GM12878 (cell line): ENCODE data around the gene CPHXL.

Experiments used
- ATF2 ChIP-seq: IDR thresholded peaks from 2 replicates; pipeline ENCODE4 v1.6.1; 2012; ENCODE audit warnings: low read length, inconsistent platforms
- CEBPZ ChIP-seq: fragments of 150-350 bp; IDR thresholded peaks from 2 replicates; pipeline ENCODE4 v1.6.1; 2016; ENCODE audit warnings: low read depth, low read length
- CTCF ChIP-seq, 3 experiments: IDR thresholded peaks in 2 of 3; conservative IDR thresholded peaks in 1 of 3; 2 replicates each; pipeline ENCODE4 v1.5.1; 2011; ENCODE audit warnings: low read depth in 3 of 3, low read length in 3 of 3, mild to moderate bottlenecking in 3 of 3, control low read depth in 2 of 3, moderate library complexity in 2 of 3, inconsistent platforms in 1 of 3, mixed read lengths in 1 of 3; ENCODE audit not compliant: control insufficient read depth in 2 of 3, insufficient read depth in 1 of 3; ENCODE audit errors: extremely low read depth in 1 of 3
- NR2C2 ChIP-seq: IDR thresholded peaks from 2 replicates; pipeline ENCODE4 v1.6.1; 2011; ENCODE audit warnings: borderline replicate concordance, low read depth; ENCODE audit not compliant: control insufficient read depth, insufficient read length
- NRF1 ChIP-seq: conservative IDR thresholded peaks from 2 replicates; pipeline ENCODE4 v1.6.1; 2011; ENCODE audit warnings: mild to moderate bottlenecking, low read depth, low read length, improper control_type of control experiment
- PAX8 ChIP-seq: fragments of 450-650 bp; IDR thresholded peaks from 2 replicates; pipeline ENCODE4 v1.6.1; 2017; ENCODE audit warnings: mild to moderate bottlenecking, moderate library complexity
- POLR2AphosphoS5 ChIP-seq: IDR thresholded peaks from 2 replicates; pipeline ENCODE4 v1.6.1; 2011; ENCODE audit warnings: mild to moderate bottlenecking, low read length, inconsistent platforms
- RB1 ChIP-seq: fragments of 450-650 bp; formaldehyde crosslinking; IDR thresholded peaks from 2 replicates; pipeline ENCODE4 v1.6.1; 2017; ENCODE audit warnings: mild to moderate bottlenecking, borderline replicate concordance
- REST ChIP-seq: IDR thresholded peaks from 2 replicates; pipeline ENCODE4 v1.6.1; 2012; ENCODE audit warnings: mild to moderate bottlenecking, low read depth, low read length
- SP1 ChIP-seq: IDR thresholded peaks from one replicate; pipeline ENCODE4 v1.6.1; 2011; ENCODE audit warnings: low read depth, low read length
- ZBTB33 ChIP-seq: fragments of 450-650 bp; IDR thresholded peaks from 2 replicates; pipeline ENCODE4 v1.6.1; 2017; ENCODE audit warnings: mild to moderate bottlenecking
- ZNF592 ChIP-seq: fragments of 450-650 bp; IDR thresholded peaks from 2 replicates; pipeline ENCODE4 v1.6.1; 2017; ENCODE audit warnings: mild to moderate bottlenecking, moderate library complexity

GRCh38 chr16:75758215-75758614, 31.9 kb upstream of the CPHXL start:
- TF ChIP-seq PAX8 (no peak), ATF2 (peak; percentile 48; the same call in 1 of the 2 replicates), ZBTB33 (no peak), NR2C2 (no peak), CEBPZ (no peak), NRF1 (no peak), RB1 (no peak), ZNF592 (no peak), CTCF (IDR thresholded peaks at IDR 0.05 in 2 of 3, conservative IDR thresholded peaks at IDR 0.05 in 1 of 3; ENCODE audit: control insufficient read depth in 2 of 3, extremely low read depth in 1 of 3, insufficient read depth in 1 of 3, low read depth in 3 of 3, low read length in 3 of 3) (no peak), POLR2AphosphoS5 (no peak), REST (no peak), SP1 (no peak)
